HG03469 (cell line): ENCODE data around the gene GABRA1.

Source experiments
- ATAC-seq: cut with Tn5 transposase; IDR thresholded peaks from one replicate; pipeline ENCODE4 v1.9.1; 2021; ENCODE audit warnings: mild to moderate bottlenecking, moderate library complexity, moderate number of reproducible peaks; ENCODE audit not compliant: unreplicated experiment

Gene GABRA1

GRCh38 chr5:161847941-161848391, at the start of gene GABRA1:
TSS of gene GABRA1 (plus strand) at chr5:161848120. CDS start at chr5:161850811, 2,691 bp downstream.
- no peak for ATAC-seq

- no peak for ATAC-seq
Observed at GRCh38 chr5:161799316-161799715, 48.6 kb upstream of the GABRA1 start.

DNA sequence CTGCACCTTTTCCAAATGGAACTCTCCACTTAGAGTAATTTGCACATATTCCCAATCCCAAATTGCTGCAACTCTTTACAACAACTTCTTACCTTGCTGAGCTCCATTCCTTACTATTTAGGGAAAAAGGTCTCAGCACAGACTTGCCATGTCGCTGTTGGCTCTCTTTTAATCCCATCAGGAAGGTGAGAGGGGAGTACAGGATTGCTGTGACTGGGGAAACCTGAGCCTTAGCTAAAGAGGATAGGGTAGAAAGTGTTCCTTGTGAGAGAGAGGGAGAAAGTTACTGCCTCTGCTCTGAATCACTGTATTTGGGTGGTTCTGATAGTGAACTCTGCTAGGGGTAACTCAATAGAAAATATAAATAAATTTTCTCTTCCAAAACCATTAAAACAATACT, 43.7 kb upstream of the GABRA1 start:
- ATAC-seq = no peak

- ATAC-seq = no peak
Observed at GRCh38 chr5:161846746-161847145, 1.2 kb upstream of the GABRA1 start.

- no peak for ATAC-seq
Observed at GRCh38 chr5:161847447-161847846, 473 bp upstream of the GABRA1 start.

GRCh38 chr5:161850491-161850890, 2.6 kb downstream of the GABRA1 start:
- no peak for ATAC-seq

GRCh38 chr5:161851691-161852299, 3.9 kb downstream of the GABRA1 start:
- no peak for ATAC-seq

- no peak for ATAC-seq
Observed at GRCh38 chr5:161857358-161857757, 9.4 kb downstream of the GABRA1 start.

GRCh38 chr5:161863259-161863658, 15.3 kb downstream of the GABRA1 start:
- ATAC-seq = no peak

DNA sequence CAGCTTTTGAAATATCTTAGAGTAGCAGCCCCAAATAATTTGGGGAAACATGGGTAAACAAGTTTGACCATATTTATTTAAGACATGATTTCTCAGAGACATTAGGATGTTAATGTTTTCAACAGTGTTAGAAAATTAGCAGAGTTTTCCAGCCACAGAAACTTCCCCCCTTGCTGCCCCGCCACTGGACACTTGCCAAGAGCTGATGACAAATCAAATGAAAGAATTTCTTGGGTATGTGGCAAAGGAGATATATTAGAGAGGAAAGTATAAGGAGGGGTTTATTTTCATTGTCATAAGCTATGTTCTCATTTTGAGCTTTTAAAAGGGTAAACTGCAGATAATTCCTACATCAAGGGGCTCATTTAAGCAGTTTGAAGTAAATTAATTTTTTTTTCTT, 15.9 kb downstream of the GABRA1 start:
- ATAC-seq = no peak

DNA sequence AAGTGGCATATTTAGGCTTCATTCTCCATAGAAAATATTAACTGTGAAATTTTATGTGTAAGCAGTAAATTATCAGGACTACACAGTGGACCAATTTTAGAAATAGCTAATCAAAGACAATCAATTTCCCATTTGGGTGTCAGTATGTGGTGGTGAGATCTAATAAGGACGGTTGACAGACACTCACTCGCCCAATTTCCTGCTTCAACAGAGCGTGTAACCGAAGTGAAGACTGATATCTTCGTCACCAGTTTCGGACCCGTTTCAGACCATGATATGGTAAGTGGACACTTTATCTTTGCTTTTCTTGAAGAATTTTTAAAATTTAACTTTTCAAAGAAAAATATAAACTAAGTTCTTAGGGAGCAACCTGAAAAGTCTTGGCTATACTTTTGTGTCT, 17.6 kb downstream of the GABRA1 start:
- ATAC-seq = no peak

DNA sequence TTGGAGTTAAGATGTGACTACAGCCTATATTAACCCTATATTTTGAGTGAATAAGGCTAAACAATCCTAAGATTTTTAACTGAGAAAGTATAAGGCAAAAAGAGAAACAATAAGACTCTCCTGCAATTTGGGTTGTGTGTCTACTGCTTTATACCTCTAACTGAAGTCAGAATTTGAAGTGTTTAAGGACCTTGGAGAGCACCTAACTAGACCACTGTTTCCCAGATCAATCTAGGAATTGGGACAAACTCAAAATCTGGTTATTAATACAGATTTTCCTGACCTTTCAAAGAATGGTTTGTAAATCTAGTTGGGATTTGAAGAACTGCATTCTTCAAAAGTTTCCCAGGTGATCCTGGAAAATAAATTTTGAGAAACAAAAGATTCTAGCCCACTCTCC, 42.1 kb downstream of the GABRA1 start:
- no peak for ATAC-seq

- ATAC-seq = no peak
Observed at GRCh38 chr5:161895514-161895913, 47.6 kb downstream of the GABRA1 start.

- ATAC-seq = no peak
Observed at GRCh38 chr5:161897033-161897432, 49.1 kb downstream of the GABRA1 start.

- ATAC-seq = no peak
Observed at GRCh38 chr5:161899590-161899989, 51.7 kb downstream of the GABRA1 start.

- ATAC-seq = no peak
Observed at GRCh38 chr5:161900981-161901380, 53.1 kb downstream of the GABRA1 start.

- ATAC-seq = no peak
Observed at GRCh38 chr5:161921781-161922180, 73.9 kb downstream of the GABRA1 start.

GRCh38 chr5:161924270-161924669, 76.3 kb downstream of the GABRA1 start:
- no peak for ATAC-seq

DNA sequence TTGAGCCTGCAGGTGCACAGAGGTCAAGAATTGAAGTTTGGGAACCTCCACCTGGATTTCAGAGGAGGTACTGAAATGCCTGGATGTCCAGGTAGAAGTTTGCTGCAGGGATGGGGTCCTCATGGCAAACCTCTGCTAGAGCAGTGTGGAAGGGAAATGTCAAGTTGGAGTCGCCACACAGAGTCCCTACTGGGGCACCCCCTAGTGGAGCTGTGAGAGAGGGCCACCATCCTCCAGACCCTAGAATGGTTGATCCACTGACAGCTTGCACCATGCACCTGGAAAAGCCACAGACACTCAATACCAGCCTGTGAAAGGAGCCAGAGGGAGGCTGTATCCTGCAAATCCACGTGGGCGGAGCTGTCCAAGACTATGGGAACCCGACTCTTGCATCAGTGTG, 78.0 kb downstream of the GABRA1 start:
- no peak for ATAC-seq

- ATAC-seq = no peak
Observed at GRCh38 chr5:161934486-161934885, 86.6 kb downstream of the GABRA1 start.

GRCh38 chr5:161944974-161945373, 97.1 kb downstream of the GABRA1 start:
- no peak for ATAC-seq

DNA sequence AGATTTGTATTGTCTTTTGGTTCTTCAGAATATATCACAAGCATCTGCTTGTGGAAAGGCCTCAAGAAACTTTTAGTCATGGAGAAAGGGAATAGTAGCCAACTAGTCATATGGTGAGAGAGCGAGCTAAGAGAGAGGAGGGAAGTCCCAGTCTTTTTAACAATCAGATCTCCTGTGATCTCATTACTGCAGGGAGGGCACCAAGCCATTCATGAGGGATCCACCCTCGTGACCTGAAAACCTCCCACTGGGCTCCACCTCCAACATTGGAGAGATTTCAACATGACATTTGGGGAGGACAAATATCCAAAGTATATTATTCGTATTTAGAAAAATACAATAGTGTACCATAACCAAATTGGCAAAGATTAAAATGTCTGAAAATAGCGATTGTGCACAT, 99.0 kb downstream of the GABRA1 start:
- no peak for ATAC-seq
